PC-3 (cell line): ENCODE measurements around the gene PSMB2.

Source experiments
- EZH2 ChIP-seq: fragments of 300-600 bp; sonication (generic); IDR thresholded peaks from one replicate; pipeline ENCODE4 v1.6.1; 2017; ENCODE audit warnings: antibody characterized with exemption, mild to moderate bottlenecking, low read length; ENCODE audit not compliant: unreplicated experiment
- EZH2phosphoT487 ChIP-seq: fragments of 300-600 bp; sonication (generic); IDR thresholded peaks from 2 replicates; pipeline ENCODE4 v1.6.1; 2018; ENCODE audit warnings: mild to moderate bottlenecking, antibody characterized with exemption, low read length, borderline replicate concordance
- TF ChIP-seq, protein P1 (sequence below): fragments of 300-600 bp; sonication (generic); conservative IDR thresholded peaks from 2 replicates; pipeline ENCODE4 v1.5.1; 2017; ENCODE audit warnings: antibody characterized with exemption, low read depth, mild to moderate bottlenecking, low read length

DNA sequence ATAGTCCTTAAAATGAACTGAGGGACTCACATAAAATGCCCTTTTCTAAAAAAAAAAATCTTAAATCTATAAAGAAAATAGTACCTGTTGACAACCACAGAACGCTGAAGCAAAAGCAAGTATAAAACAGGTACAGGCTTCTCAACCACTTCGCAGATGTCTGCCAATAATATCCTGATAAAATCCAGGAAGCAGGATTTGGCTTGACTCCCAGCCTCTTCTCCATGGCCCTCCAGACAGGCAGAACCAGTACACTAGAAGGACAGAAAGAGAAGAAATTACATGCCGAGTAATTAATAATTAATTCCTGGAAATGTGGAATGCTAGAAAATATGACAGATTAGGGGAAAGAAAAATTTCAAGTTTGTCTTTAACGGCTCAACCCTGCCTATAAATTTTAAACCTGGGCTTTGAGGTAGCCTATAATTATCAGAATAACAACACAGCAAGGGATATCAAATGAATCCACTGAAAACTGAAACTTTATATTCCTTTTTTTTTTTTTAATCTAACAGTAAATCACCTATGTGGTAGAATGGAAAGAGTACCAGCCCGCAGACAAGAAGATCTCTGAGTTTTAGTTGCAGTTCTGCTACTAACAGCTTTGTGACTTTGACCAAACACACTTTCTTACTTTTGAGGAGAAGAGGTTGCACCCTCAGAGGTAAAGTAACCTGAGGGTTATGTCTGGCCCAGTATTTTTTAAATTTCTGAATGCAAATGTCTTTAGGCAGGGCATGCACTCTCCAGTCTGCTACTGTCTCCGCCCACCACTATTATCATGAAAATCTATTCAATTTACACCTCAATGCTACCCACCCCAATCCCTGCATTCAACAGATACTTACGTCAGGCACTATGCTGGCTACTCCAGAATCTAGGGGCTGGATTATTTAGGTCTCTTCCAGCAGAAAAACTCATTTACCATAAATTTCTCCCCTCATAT, 86.8 kb downstream of the PSMB2 start:
- TF ChIP-seq, protein P1, sequence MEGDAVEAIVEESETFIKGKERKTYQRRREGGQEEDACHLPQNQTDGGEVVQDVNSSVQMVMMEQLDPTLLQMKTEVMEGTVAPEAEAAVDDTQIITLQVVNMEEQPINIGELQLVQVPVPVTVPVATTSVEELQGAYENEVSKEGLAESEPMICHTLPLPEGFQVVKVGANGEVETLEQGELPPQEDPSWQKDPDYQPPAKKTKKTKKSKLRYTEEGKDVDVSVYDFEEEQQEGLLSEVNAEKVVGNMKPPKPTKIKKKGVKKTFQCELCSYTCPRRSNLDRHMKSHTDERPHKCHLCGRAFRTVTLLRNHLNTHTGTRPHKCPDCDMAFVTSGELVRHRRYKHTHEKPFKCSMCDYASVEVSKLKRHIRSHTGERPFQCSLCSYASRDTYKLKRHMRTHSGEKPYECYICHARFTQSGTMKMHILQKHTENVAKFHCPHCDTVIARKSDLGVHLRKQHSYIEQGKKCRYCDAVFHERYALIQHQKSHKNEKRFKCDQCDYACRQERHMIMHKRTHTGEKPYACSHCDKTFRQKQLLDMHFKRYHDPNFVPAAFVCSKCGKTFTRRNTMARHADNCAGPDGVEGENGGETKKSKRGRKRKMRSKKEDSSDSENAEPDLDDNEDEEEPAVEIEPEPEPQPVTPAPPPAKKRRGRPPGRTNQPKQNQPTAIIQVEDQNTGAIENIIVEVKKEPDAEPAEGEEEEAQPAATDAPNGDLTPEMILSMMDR: no peak
- TF ChIP-seq EZH2 (no peak), EZH2phosphoT487 (no peak)
